Measurements from ENCODE around the gene EEF1G.
"Not testable (repeated sequence)": the region's sequence is repeated elsewhere in the genome, so short reads cannot be mapped to it uniquely, and the experiment has no call there.

DNA sequence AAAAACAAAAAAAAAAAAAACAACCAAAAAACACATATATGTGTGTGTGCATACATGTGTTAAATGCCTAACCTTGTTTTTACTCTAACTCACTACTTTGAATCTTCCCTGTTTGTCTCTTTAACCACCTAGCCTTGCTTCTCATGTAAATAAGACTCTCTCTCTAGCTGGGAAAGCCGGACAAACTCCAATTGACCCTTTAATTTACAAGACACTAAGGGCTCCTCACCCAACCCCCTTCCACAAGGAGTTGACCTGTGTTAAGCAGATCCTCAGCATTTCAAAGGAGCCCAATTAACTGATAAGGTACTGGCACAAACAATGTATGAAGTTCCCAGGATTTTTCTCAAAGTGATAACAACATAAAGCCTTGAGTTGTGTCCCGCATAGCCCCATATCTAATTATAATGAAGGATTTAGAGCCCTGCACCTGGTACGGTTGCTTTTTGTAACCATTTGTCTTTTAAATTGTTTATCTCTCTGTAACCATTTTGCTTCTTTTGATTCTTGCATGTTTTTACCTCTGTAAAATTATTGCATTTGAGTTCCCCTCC, 11.9 kb downstream of the EEF1G start:
- TF ChIP-seq, protein P1, sequence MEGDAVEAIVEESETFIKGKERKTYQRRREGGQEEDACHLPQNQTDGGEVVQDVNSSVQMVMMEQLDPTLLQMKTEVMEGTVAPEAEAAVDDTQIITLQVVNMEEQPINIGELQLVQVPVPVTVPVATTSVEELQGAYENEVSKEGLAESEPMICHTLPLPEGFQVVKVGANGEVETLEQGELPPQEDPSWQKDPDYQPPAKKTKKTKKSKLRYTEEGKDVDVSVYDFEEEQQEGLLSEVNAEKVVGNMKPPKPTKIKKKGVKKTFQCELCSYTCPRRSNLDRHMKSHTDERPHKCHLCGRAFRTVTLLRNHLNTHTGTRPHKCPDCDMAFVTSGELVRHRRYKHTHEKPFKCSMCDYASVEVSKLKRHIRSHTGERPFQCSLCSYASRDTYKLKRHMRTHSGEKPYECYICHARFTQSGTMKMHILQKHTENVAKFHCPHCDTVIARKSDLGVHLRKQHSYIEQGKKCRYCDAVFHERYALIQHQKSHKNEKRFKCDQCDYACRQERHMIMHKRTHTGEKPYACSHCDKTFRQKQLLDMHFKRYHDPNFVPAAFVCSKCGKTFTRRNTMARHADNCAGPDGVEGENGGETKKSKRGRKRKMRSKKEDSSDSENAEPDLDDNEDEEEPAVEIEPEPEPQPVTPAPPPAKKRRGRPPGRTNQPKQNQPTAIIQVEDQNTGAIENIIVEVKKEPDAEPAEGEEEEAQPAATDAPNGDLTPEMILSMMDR (conservative IDR thresholded peaks at IDR 0.05; ENCODE audit: low read length) = not testable (repeated sequence)
- TF ChIP-seq EZH2phosphoT487 (IDR thresholded peaks at IDR 0.05; ENCODE audit: borderline replicate concordance, low read depth, low read length) = not testable (repeated sequence)

Data from OCI-LY7 (cell line).